ENCODE measurements around the gene MRPL9. TPM values are rescaled to one million over a fixed set of nuclear protein-coding genes. Genes with fewer than 3 reads are reported as not detected.

MRPL9 gene
- total and polyA plus RNA-seq, 12 donors, result 39.9 to 57.7 (median 48.1) TPM

DNA sequence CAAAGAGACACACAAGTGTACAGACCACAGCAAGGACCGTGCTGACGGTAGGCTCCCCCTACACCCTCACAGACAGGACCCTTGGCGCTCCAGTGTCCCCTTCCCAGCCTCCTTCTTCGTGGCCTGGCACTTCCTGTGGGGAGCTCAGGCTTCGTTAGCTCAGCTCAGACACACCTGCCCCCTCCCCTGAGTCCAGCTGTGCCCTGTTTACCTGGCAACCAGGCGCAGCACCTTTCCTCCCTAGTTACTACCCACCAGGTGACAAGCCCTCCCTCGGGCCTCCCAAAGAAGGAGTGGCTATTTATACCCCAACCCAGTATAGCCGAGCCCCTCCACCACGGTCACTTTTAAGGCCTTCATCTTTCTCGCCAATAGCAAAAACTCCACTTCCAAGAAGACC, 51.3 kb downstream of the MRPL9 start:
- ATAC-seq (no peak), DNase-seq (no peak)
- H3K4me3 ChIP-seq, result no peak overlapping the region
- 62 to 68% methylated on average over 10 of the region's 10 CpGs for WGBS, 2 donors
- H3K36me3 ChIP-seq, result no peaks in the 10 kb centered on the region
- no peak overlapping the region for H3K27ac ChIP-seq
- TF ChIP-seq, protein P1, sequence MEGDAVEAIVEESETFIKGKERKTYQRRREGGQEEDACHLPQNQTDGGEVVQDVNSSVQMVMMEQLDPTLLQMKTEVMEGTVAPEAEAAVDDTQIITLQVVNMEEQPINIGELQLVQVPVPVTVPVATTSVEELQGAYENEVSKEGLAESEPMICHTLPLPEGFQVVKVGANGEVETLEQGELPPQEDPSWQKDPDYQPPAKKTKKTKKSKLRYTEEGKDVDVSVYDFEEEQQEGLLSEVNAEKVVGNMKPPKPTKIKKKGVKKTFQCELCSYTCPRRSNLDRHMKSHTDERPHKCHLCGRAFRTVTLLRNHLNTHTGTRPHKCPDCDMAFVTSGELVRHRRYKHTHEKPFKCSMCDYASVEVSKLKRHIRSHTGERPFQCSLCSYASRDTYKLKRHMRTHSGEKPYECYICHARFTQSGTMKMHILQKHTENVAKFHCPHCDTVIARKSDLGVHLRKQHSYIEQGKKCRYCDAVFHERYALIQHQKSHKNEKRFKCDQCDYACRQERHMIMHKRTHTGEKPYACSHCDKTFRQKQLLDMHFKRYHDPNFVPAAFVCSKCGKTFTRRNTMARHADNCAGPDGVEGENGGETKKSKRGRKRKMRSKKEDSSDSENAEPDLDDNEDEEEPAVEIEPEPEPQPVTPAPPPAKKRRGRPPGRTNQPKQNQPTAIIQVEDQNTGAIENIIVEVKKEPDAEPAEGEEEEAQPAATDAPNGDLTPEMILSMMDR (IDR thresholded peaks at IDR 0.05), result no peak
- peaks cover 0 to 49% (median 25%) of the 10 kb centered on the region in 7 donors for H3K27me3 ChIP-seq
- no peaks in the 10 kb centered on the region for H3K9me3 ChIP-seq
- H3K4me1 ChIP-seq, result peaks cover 0 to 10% (median 6%) of the 10 kb centered on the region in 9 donors
- intact Hi-C loops (cut with DNase I), result loop anchor here in 1 of 10 donors (10.0 kb wide), 1 partner anchor 57 kb away; no protein-coding TSS in a partner anchor

DNA sequence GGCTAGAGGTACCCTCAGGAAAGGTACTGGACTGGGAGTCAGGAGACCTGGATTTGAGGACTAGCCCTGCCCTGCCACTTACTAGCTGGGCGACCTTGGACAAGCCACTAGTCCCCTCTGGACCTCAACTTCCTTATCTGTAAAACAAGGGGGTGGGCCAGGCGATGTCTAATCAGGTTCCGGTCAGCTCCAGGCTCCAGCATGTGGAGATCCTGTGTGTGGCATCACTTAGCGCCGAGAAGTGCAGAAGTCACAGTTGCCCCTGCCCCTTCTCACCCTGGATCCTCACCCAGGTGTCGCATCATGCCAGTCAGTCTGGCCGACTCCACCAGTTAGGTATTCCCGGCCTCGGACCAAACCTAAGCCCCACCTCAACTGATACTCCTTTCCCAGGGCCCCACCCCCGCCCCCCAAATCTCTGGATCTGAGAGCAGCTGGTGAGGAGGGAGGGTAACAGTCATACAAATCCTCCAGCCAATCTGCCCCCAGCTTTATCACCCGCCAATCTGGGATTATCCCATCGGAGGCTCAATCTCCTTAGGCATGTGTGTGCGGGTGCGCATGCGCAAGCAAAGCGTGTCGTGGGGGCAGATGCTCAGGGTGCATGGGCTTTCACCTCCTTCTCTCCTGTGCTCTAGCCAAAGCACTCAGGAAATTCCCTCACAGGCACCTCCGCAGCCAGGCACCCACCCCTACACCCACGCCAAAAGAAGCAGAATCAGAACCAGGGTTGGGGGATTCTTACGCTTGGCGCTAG, 52.1 kb downstream of the MRPL9 start:
- Histone ChIP-seq H3K4me3 (no peak overlapping the region), H3K27me3 (peaks cover 0 to 41% (median 17%) of the 10 kb centered on the region in 7 donors), H3K36me3 (no peaks in the 10 kb centered on the region), H3K9me3 (no peaks in the 10 kb centered on the region), H3K27ac (no peak overlapping the region), H3K4me1 (peaks cover 0 to 3% (median 0%) of the 10 kb centered on the region in 9 donors)
- TF ChIP-seq, protein P1 (IDR thresholded peaks at IDR 0.05), result no peak
- intact Hi-C loops (cut with DNase I), result loop anchor here in 1 of 10 donors (10.0 kb wide), 1 partner anchor 56 kb away; no protein-coding TSS in a partner anchor
- DNase-seq (no peak), ATAC-seq (no peak)
- WGBS, 2 donors, result 73 to 74% methylated on average over 21 of the region's 21 CpGs

DNA sequence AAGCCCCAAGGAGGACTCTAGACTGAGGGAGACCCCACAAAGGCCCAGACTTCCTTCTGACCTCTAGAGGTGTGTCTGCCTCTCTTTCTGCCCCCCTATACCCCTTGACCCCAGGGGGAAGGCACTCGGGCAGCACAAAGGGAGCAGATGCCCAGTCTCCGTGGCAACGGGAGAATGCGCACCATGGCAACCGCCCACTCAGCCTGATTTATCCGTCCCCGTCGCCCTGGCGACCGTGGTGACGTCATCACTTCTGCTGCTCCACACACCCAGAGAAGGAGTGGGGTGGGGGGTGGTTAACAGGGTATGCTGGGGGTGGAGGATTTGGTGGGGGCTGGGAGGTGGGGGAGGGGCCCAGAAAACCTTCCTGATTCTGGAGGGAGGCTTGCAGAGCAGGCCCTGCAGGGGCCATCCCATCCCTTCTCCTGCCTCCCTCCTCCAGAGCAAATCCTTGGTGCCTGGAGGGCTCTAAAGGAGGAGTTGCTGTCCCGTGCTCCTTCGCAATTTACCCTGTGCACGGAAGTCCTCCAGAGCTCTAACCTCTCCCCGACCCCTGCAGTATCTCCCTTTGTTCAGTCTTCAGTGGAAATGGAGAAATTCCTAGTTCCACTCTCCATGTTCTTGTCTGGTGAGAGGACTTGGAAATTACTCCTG, 53.0 kb downstream of the MRPL9 start:
- Histone ChIP-seq H3K4me1 (no peaks in the 10 kb centered on the region), H3K27me3 (peaks cover 0 to 32% (median 9%) of the 10 kb centered on the region in 7 donors), H3K9me3 (no peaks in the 10 kb centered on the region), H3K4me3 (no peak overlapping the region), H3K36me3 (no peaks in the 10 kb centered on the region), H3K27ac (no peak overlapping the region)
- DNase-seq, result no peak
- no peak for ATAC-seq
- intact Hi-C loops (cut with DNase I), result loop anchor here in 1 of 10 donors (10.0 kb wide), 1 partner anchor 56 kb away; no protein-coding TSS in a partner anchor
- WGBS, 2 donors, result 36 to 43% methylated on average over 15 of the region's 15 CpGs
- TF ChIP-seq, protein P1 (IDR thresholded peaks at IDR 0.05), result no peak

Other genes starting within 250 kb of the MRPL9 start
- gene TUFT1, start 223.2 kb downstream of the MRPL9 start, total RNA-seq, result 10 to 100 TPM in 1 of 10 donors, 1 to 10 TPM in 9; 2.9 to 13.0 (median 5.5) TPM
- 1 to 10 TPM; 2.6 to 2.7 TPM for gene TUFT1, start 223.2 kb downstream of the MRPL9 start, polyA plus RNA-seq
- 10 to 100 TPM; 26.9 to 37.8 (median 33.4) TPM for gene SNX27, start 151.4 kb downstream of the MRPL9 start, total RNA-seq
- gene SNX27, start 151.4 kb downstream of the MRPL9 start, polyA plus RNA-seq, result 1 to 10 TPM; 6.5 to 7.1 TPM
- gene CELF3, start 46.7 kb downstream of the MRPL9 start, total RNA-seq, result not detected
- under 1 TPM in 1 of 2 donors, not detected in 1; 0.04 TPM for gene CELF3, start 46.7 kb downstream of the MRPL9 start, polyA plus RNA-seq
- 10 to 100 TPM in 2 of 10 donors, 1 to 10 TPM in 8; 3.4 to 11.4 (median 7.1) TPM for gene RIIAD1, start 42.0 kb downstream of the MRPL9 start, total RNA-seq
- 1 to 10 TPM in 1 of 2 donors, not detected in 1; 5.5 TPM for gene RIIAD1, start 42.0 kb downstream of the MRPL9 start, polyA plus RNA-seq
- 1 to 10 TPM; 3.4 to 7.6 (median 5.1) TPM for gene TDRKH, start 27.0 kb upstream of the MRPL9 start, total RNA-seq
- 1 to 10 TPM; 3.6 to 4.9 TPM for gene TDRKH, start 27.0 kb upstream of the MRPL9 start, polyA plus RNA-seq
- gene LINGO4, start 41.9 kb upstream of the MRPL9 start, total RNA-seq, result 1 to 10 TPM in 3 of 10 donors, under 1 TPM in 7; 0.17 to 2.7 (median 0.71) TPM
- under 1 TPM; 0.10 to 0.51 TPM for gene LINGO4, start 41.9 kb upstream of the MRPL9 start, polyA plus RNA-seq
- 10 to 100 TPM in 8 of 10 donors, 1 to 10 TPM in 2; 5.9 to 21.0 (median 15.3) TPM for gene RORC, start 68.3 kb upstream of the MRPL9 start, total RNA-seq
- 10 to 100 TPM in 1 of 2 donors, 1 to 10 TPM in 1; 4.0 to 12.2 TPM for gene RORC, start 68.3 kb upstream of the MRPL9 start, polyA plus RNA-seq
- not detected for gene C2CD4D, start 76.3 kb upstream of the MRPL9 start, total RNA-seq
- gene C2CD4D, start 76.3 kb upstream of the MRPL9 start, polyA plus RNA-seq, result under 1 TPM in 1 of 2 donors, not detected in 1; 0.04 TPM
- under 1 TPM in 1 of 10 donors, not detected in 9; 0.25 TPM for gene THEM5, start 90.2 kb upstream of the MRPL9 start, total RNA-seq
- gene THEM5, start 90.2 kb upstream of the MRPL9 start, polyA plus RNA-seq, result not detected
- gene THEM4, start 146.0 kb upstream of the MRPL9 start, total RNA-seq, result 10 to 100 TPM; 14.5 to 18.6 (median 16.2) TPM
- gene THEM4, start 146.0 kb upstream of the MRPL9 start, polyA plus RNA-seq, result 10 to 100 TPM; 13.9 to 32.5 TPM
- gene S100A10, start 230.4 kb upstream of the MRPL9 start, total RNA-seq, result 100 to 1,000 TPM in 9 of 10 donors, 10 to 100 TPM in 1; 71.3 to 519 (median 235) TPM
- 100 to 1,000 TPM; 319 to 412 TPM for gene S100A10, start 230.4 kb upstream of the MRPL9 start, polyA plus RNA-seq